WTC11 (cell line): ENCODE results near the gene RAB39A. TPM values are rescaled to one million over a fixed set of nuclear protein-coding genes. Genes with fewer than 3 reads are reported as not detected.
A peak's percentile ranks its signal among the peaks of the same experiment; 100 is the strongest.

Source experiments
- ATAC-seq: fragments of 200-7000 bp; cut with Tn5 transposase; 2 replicates; pipeline ENCODE4 v1.10.0; 2021; ENCODE audit warnings: mild to moderate bottlenecking, moderate library complexity
- CTCF ChIA-PET: fragments of 300-600 bp; sonication (Branson Sonifier 250); formaldehyde crosslinking; loops from one replicate; lab custom pipeline; 2021; ENCODE audit warnings: antibody characterized with exemption; lab: Charles Lee
- POLR2A ChIA-PET: fragments of 350-600 bp; sonication (Branson Sonifier 250); formaldehyde crosslinking; loops from one replicate; lab custom pipeline; 2021; ENCODE audit warnings: antibody characterized with exemption; lab: Charles Lee
- DNase-seq: peaks from one replicate; pipeline ENCODE4 v3.0.0; 2021; ENCODE audit warnings: low spot score
- H3K27ac Mint-ChIP-seq: 2 replicates; pipeline ENCODE4 v1.8.0; 2021; ENCODE audit warnings: mixed read lengths
- H3K27me3 Mint-ChIP-seq: 2 replicates; pipeline ENCODE4 v1.8.0; 2021; ENCODE audit warnings: low read depth, mild to moderate bottlenecking, moderate library complexity, mixed read lengths
- H3K36me3 Mint-ChIP-seq: 2 replicates; pipeline ENCODE4 v1.8.0; 2021; ENCODE audit warnings: mixed read lengths
- H3K4me1 Mint-ChIP-seq: 2 replicates; pipeline ENCODE4 v1.8.0; 2022; ENCODE audit warnings: mixed read lengths
- H3K4me3 Mint-ChIP-seq: 2 replicates; pipeline ENCODE4 v1.8.0; 2021; ENCODE audit warnings: mild to moderate bottlenecking, moderate library complexity, mixed read lengths
- H3K9me3 Mint-ChIP-seq: 2 replicates; pipeline ENCODE4 v1.8.0; 2021; ENCODE audit warnings: mixed read lengths
- ESRRA ChIP-seq: sonication (generic); formaldehyde crosslinking; IDR thresholded peaks from 2 replicates; pipeline ENCODE4 v1.8.1; 2022; ENCODE audit warnings: mild to moderate bottlenecking, missing genetic modification reagents, borderline replicate concordance
- ETV6 ChIP-seq: sonication (generic); formaldehyde crosslinking; IDR thresholded peaks from 2 replicates; pipeline ENCODE4 v1.8.1; 2022; ENCODE audit warnings: mild to moderate bottlenecking, missing genetic modification reagents
- FOXP1 ChIP-seq: sonication (generic); formaldehyde crosslinking; IDR thresholded peaks from 2 replicates; pipeline ENCODE4 v1.8.0; 2022; ENCODE audit warnings: missing genetic modification reagents, mild to moderate bottlenecking, moderate library complexity, borderline replicate concordance
- GRHL2 ChIP-seq: fragments of 250-450 bp; sonication (Bioruptor Pico); IDR thresholded peaks from 2 replicates; pipeline ENCODE4 v1.8.0; 2022; ENCODE audit warnings: mild to moderate bottlenecking, moderate library complexity; ENCODE audit not compliant: insufficient replicate concordance, severe bottlenecking
- KAT7 ChIP-seq: sonication (generic); formaldehyde crosslinking; IDR thresholded peaks from 2 replicates; pipeline ENCODE4 v1.8.1; 2023; ENCODE audit warnings: missing genetic modification reagents, mild to moderate bottlenecking, borderline replicate concordance
- NFYB ChIP-seq: sonication (generic); formaldehyde crosslinking; conservative IDR thresholded peaks from 2 replicates; pipeline ENCODE4 v1.8.0; 2022; ENCODE audit warnings: low read depth, missing genetic modification reagents
- NR1H2 ChIP-seq: sonication (generic); formaldehyde crosslinking; IDR thresholded peaks from 2 replicates; pipeline ENCODE4 v1.9.0; 2021; ENCODE audit warnings: mild to moderate bottlenecking, moderate library complexity, missing genetic modification reagents
- NR3C1 ChIP-seq: sonication (generic); formaldehyde crosslinking; conservative IDR thresholded peaks from 2 replicates; pipeline ENCODE4 v1.8.1; 2023; ENCODE audit warnings: low read depth, mild to moderate bottlenecking, missing genetic modification reagents
- ZNF232 ChIP-seq: sonication (generic); formaldehyde crosslinking; IDR thresholded peaks from 2 replicates; pipeline ENCODE4 v1.8.0; 2022; ENCODE audit warnings: mild to moderate bottlenecking, missing genetic modification reagents
- ZNF263 ChIP-seq: sonication (generic); formaldehyde crosslinking; IDR thresholded peaks from 2 replicates; pipeline ENCODE4 v1.8.1; 2022; ENCODE audit warnings: low read depth, mild to moderate bottlenecking, moderate library complexity, missing genetic modification reagents
- ZNF416 ChIP-seq: fragments of 250-450 bp; sonication (Bioruptor Pico); IDR thresholded peaks from 2 replicates; pipeline ENCODE4 v1.9.0; 2021; ENCODE audit warnings: mild to moderate bottlenecking, inconsistent platforms
- total RNA-seq: library from RNA; stranded (reverse); gene quantifications from 3 replicates; pipeline ENCODE4 v1.2.3, GENCODE V29; 2021
- TF ChIP-seq, protein P1 (sequence below): fragments of 250-450 bp; sonication (Bioruptor Pico); IDR thresholded peaks from 2 replicates; pipeline ENCODE4 v1.9.0; 2021; ENCODE audit warnings: mild to moderate bottlenecking, borderline replicate concordance
- TF ChIP-seq, protein P2 (sequence below): sonication (generic); formaldehyde crosslinking; IDR thresholded peaks from 2 replicates; pipeline ENCODE4 v1.8.0; 2023; ENCODE audit warnings: mild to moderate bottlenecking, missing genetic modification reagents
- TF ChIP-seq, protein P3 (sequence below): fragments of 250-450 bp; sonication (Bioruptor Pico); IDR thresholded peaks from 2 replicates; pipeline ENCODE4 v1.8.0; 2021; ENCODE audit warnings: mild to moderate bottlenecking
- TF ChIP-seq, protein P4 (sequence below): sonication (generic); formaldehyde crosslinking; IDR thresholded peaks from 2 replicates; pipeline ENCODE4 v1.8.1; 2022; ENCODE audit warnings: low read depth, mild to moderate bottlenecking, moderate library complexity, missing genetic modification reagents, borderline replicate concordance
- TF ChIP-seq, protein P5 (sequence below): sonication (generic); formaldehyde crosslinking; IDR thresholded peaks from 2 replicates; pipeline ENCODE4 v1.8.0; 2022; ENCODE audit warnings: mild to moderate bottlenecking, missing genetic modification reagents
- TF ChIP-seq, protein P6 (sequence below): sonication (generic); formaldehyde crosslinking; IDR thresholded peaks from 2 replicates; pipeline ENCODE4 v1.8.1; 2022; ENCODE audit warnings: mild to moderate bottlenecking, missing genetic modification reagents, moderate library complexity, borderline replicate concordance

RAB39A gene
- total RNA-seq, 1 experiment from 2014 or later, result 12.1 TPM

DNA sequence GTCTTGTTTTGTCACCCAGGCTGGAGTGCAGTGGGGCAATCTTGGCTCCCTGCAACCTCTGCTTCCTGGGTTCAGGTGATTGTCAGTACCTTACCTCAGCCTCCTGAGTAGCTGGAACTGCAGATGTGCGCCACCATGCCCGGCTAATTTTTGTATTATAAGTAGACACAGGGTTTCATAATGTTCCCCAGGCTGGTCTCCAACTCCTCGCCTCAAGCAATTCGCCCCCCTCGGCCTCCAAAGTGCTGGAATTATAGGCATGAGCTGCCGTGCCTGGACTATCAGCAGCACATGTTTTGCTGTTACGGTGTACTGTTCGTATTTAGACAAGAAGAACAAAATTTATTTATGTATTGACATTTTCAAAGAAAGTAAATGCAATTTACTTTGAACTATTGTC lies 34.8 kb downstream of the RAB39A start:
- H3K9me3 Mint-ChIP-seq, result no peaks in the 10 kb centered on the region
- POLR2A ChIA-PET, result no interaction called here
- no peak for DNase-seq

DNA sequence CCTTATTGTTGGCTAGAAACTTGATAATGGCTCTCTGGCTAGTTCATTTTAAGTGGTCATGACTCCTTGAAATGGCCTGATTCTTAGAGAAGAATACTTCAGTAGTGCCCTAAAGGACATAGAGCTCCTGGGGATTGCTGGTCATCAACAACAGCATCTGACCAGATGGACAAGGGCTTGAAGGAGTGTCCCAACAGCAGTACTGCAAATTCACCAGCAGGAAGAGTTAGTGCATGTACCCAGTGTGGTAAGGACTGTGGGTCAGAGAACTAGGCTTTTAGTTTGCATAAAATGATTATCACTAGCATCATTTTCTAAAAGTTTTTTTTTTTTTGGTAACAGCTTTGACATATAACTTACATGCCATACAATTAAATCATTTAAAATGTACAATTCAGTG lies 41.0 kb downstream of the RAB39A start:
- H3K27me3 Mint-ChIP-seq, result no peaks in the 10 kb centered on the region
- peak; percentile 88 for ATAC-seq
- peak overlapping the region; percentile 71; the same call in 1 of the 2 replicates for H3K27ac Mint-ChIP-seq
- ChIA-PET POLR2A (no interaction called here), CTCF (interaction anchor here (0.6 to 2.2 kb wide), 5 partner anchors 31 to 394 kb away, joined by 3 to 9 read pairs (median 3); no protein-coding TSS in a partner anchor)
- H3K4me3 Mint-ChIP-seq, result no peak overlapping the region
- H3K9me3 Mint-ChIP-seq, result no peaks in the 10 kb centered on the region
- H3K4me1 Mint-ChIP-seq, result 0 out of 2 replicates have a peak, but pooled peaks cover 2% of the 10 kb centered on the region
- DNase-seq, result no peak
- H3K36me3 Mint-ChIP-seq, result no peaks in the 10 kb centered on the region
- no peak for TF ChIP-seq ETV6 (CRISPR knock-in tag)
- TF ChIP-seq, protein P1, sequence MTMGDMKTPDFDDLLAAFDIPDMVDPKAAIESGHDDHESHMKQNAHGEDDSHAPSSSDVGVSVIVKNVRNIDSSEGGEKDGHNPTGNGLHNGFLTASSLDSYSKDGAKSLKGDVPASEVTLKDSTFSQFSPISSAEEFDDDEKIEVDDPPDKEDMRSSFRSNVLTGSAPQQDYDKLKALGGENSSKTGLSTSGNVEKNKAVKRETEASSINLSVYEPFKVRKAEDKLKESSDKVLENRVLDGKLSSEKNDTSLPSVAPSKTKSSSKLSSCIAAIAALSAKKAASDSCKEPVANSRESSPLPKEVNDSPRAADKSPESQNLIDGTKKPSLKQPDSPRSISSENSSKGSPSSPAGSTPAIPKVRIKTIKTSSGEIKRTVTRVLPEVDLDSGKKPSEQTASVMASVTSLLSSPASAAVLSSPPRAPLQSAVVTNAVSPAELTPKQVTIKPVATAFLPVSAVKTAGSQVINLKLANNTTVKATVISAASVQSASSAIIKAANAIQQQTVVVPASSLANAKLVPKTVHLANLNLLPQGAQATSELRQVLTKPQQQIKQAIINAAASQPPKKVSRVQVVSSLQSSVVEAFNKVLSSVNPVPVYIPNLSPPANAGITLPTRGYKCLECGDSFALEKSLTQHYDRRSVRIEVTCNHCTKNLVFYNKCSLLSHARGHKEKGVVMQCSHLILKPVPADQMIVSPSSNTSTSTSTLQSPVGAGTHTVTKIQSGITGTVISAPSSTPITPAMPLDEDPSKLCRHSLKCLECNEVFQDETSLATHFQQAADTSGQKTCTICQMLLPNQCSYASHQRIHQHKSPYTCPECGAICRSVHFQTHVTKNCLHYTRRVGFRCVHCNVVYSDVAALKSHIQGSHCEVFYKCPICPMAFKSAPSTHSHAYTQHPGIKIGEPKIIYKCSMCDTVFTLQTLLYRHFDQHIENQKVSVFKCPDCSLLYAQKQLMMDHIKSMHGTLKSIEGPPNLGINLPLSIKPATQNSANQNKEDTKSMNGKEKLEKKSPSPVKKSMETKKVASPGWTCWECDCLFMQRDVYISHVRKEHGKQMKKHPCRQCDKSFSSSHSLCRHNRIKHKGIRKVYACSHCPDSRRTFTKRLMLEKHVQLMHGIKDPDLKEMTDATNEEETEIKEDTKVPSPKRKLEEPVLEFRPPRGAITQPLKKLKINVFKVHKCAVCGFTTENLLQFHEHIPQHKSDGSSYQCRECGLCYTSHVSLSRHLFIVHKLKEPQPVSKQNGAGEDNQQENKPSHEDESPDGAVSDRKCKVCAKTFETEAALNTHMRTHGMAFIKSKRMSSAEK (CRISPR knock-in tag), result no peak
- no peak for TF ChIP-seq NR1H2
- TF ChIP-seq NR3C1 (CRISPR knock-in tag), result no peak
- TF ChIP-seq, protein P2, sequence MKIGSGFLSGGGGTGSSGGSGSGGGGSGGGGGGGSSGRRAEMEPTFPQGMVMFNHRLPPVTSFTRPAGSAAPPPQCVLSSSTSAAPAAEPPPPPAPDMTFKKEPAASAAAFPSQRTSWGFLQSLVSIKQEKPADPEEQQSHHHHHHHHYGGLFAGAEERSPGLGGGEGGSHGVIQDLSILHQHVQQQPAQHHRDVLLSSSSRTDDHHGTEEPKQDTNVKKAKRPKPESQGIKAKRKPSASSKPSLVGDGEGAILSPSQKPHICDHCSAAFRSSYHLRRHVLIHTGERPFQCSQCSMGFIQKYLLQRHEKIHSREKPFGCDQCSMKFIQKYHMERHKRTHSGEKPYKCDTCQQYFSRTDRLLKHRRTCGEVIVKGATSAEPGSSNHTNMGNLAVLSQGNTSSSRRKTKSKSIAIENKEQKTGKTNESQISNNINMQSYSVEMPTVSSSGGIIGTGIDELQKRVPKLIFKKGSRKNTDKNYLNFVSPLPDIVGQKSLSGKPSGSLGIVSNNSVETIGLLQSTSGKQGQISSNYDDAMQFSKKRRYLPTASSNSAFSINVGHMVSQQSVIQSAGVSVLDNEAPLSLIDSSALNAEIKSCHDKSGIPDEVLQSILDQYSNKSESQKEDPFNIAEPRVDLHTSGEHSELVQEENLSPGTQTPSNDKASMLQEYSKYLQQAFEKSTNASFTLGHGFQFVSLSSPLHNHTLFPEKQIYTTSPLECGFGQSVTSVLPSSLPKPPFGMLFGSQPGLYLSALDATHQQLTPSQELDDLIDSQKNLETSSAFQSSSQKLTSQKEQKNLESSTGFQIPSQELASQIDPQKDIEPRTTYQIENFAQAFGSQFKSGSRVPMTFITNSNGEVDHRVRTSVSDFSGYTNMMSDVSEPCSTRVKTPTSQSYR (CRISPR knock-in tag), result no peak
- no peak for TF ChIP-seq ZNF232 (CRISPR knock-in tag)
- TF ChIP-seq ZNF263, result no peak
- TF ChIP-seq, protein P3, sequence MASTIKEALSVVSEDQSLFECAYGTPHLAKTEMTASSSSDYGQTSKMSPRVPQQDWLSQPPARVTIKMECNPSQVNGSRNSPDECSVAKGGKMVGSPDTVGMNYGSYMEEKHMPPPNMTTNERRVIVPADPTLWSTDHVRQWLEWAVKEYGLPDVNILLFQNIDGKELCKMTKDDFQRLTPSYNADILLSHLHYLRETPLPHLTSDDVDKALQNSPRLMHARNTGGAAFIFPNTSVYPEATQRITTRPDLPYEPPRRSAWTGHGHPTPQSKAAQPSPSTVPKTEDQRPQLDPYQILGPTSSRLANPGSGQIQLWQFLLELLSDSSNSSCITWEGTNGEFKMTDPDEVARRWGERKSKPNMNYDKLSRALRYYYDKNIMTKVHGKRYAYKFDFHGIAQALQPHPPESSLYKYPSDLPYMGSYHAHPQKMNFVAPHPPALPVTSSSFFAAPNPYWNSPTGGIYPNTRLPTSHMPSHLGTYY (CRISPR knock-in tag), result no peak
- no peak for TF ChIP-seq KAT7 (CRISPR knock-in tag)

More for the DNA sequence above, 34.8 kb downstream of the RAB39A start:
- TF ChIP-seq, protein P1 (CRISPR knock-in tag), result no peak
- TF ChIP-seq NFYB (no peak), ESRRA (CRISPR knock-in tag) (no peak), GRHL2 (CRISPR knock-in tag) (no peak), ZNF416 (CRISPR knock-in tag) (no peak), FOXP1 (CRISPR knock-in tag) (no peak)
- TF ChIP-seq, protein P4, sequence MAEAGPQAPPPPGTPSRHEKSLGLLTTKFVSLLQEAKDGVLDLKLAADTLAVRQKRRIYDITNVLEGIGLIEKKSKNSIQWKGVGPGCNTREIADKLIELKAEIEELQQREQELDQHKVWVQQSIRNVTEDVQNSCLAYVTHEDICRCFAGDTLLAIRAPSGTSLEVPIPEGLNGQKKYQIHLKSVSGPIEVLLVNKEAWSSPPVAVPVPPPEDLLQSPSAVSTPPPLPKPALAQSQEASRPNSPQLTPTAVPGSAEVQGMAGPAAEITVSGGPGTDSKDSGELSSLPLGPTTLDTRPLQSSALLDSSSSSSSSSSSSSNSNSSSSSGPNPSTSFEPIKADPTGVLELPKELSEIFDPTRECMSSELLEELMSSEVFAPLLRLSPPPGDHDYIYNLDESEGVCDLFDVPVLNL (CRISPR knock-in tag), result no peak
- TF ChIP-seq, protein P5, sequence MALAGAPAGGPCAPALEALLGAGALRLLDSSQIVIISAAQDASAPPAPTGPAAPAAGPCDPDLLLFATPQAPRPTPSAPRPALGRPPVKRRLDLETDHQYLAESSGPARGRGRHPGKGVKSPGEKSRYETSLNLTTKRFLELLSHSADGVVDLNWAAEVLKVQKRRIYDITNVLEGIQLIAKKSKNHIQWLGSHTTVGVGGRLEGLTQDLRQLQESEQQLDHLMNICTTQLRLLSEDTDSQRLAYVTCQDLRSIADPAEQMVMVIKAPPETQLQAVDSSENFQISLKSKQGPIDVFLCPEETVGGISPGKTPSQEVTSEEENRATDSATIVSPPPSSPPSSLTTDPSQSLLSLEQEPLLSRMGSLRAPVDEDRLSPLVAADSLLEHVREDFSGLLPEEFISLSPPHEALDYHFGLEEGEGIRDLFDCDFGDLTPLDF (CRISPR knock-in tag), result no peak
- TF ChIP-seq, protein P6, sequence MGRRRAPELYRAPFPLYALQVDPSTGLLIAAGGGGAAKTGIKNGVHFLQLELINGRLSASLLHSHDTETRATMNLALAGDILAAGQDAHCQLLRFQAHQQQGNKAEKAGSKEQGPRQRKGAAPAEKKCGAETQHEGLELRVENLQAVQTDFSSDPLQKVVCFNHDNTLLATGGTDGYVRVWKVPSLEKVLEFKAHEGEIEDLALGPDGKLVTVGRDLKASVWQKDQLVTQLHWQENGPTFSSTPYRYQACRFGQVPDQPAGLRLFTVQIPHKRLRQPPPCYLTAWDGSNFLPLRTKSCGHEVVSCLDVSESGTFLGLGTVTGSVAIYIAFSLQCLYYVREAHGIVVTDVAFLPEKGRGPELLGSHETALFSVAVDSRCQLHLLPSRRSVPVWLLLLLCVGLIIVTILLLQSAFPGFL (CRISPR knock-in tag), result no peak
- TF ChIP-seq, all 79 proteins: peak for 0
- no peak for ATAC-seq
- H3K36me3 Mint-ChIP-seq, result peaks cover 15% of the 10 kb centered on the region
- CTCF ChIA-PET, result no interaction called here
- no peak overlapping the region for H3K4me3 Mint-ChIP-seq
- no peak overlapping the region for H3K27ac Mint-ChIP-seq
- no peaks in the 10 kb centered on the region for H3K27me3 Mint-ChIP-seq
- H3K4me1 Mint-ChIP-seq, result no peaks in the 10 kb centered on the region
